Osteoblast (primary cell): Measurements from ENCODE around the gene PANK4. TPM values are rescaled to one million over a fixed set of nuclear protein-coding genes. Genes with fewer than 3 reads are reported as not detected.

ENCODE experiments used
- DNase-seq: peaks from one replicate; pipeline ENCODE4 v3.0.0; 2011; ENCODE audit warnings: low spot score, mixed read lengths; ENCODE audit not compliant: insufficient read length; ENCODE audit errors: missing footprints
- H2AFZ ChIP-seq: 2 replicates; pipeline ENCODE4 v1.6.0; 2011; ENCODE audit warnings: mild to moderate bottlenecking, low read length
- H3K27ac ChIP-seq: 2 replicates; pipeline ENCODE4 v1.5.1; 2011; ENCODE audit warnings: mild to moderate bottlenecking, low read depth, low read length, moderate library complexity
- H3K27me3 ChIP-seq: 2 replicates; pipeline ENCODE4 v1.6.0; 2012; ENCODE audit warnings: mild to moderate bottlenecking, control low read depth, inconsistent platforms, low read length, moderate library complexity; ENCODE audit not compliant: insufficient read depth
- H3K36me3 ChIP-seq: 2 replicates; pipeline ENCODE4 v1.5.1; 2011; ENCODE audit warnings: mild to moderate bottlenecking, low read length, control low read depth, moderate library complexity; ENCODE audit not compliant: insufficient read depth
- H3K4me1 ChIP-seq: 2 replicates; pipeline ENCODE4 v1.5.1; 2011; ENCODE audit warnings: mild to moderate bottlenecking, low read length, control low read depth, moderate library complexity; ENCODE audit not compliant: insufficient read depth
- H3K4me2 ChIP-seq: 2 replicates; pipeline ENCODE4 v1.6.0; 2011; ENCODE audit warnings: mild to moderate bottlenecking, low read length; ENCODE audit not compliant: insufficient read depth
- H3K4me3 ChIP-seq: fragments of 200-600 bp; sonication (generic); 3 replicates; pipeline ENCODE4 v1.5.1; 2012; ENCODE audit warnings: mild to moderate bottlenecking, low read length, inconsistent platforms; ENCODE audit not compliant: insufficient read depth
- H3K79me2 ChIP-seq: 2 replicates; pipeline ENCODE4 v1.6.0; 2012; ENCODE audit warnings: mild to moderate bottlenecking, low read length, control low read depth, inconsistent platforms; ENCODE audit not compliant: insufficient read depth
- H3K9me3 ChIP-seq: 2 replicates; pipeline ENCODE4 v1.5.1; 2011; ENCODE audit warnings: low read depth, low read length, control low read depth
- H4K20me1 ChIP-seq: 2 replicates; pipeline ENCODE4 v1.6.0; 2012; ENCODE audit warnings: mild to moderate bottlenecking, low read length, control low read depth; ENCODE audit not compliant: insufficient read depth
- total RNA-seq: library from RNA; depleted of rRNA; stranded (reverse); fragments of >200 nt; gene quantifications from 2 replicates; pipeline ENCODE4 v1.2.3, GENCODE V29; 2012
- TF ChIP-seq, protein P1 (sequence below): IDR thresholded peaks from 2 replicates; pipeline ENCODE4 v1.5.1; 2011; ENCODE audit warnings: mild to moderate bottlenecking, low read depth, low read length, moderate library complexity; ENCODE audit errors: extremely low read depth

PANK4 gene
- total RNA-seq, 1 donor = 15.2 TPM

DNA sequence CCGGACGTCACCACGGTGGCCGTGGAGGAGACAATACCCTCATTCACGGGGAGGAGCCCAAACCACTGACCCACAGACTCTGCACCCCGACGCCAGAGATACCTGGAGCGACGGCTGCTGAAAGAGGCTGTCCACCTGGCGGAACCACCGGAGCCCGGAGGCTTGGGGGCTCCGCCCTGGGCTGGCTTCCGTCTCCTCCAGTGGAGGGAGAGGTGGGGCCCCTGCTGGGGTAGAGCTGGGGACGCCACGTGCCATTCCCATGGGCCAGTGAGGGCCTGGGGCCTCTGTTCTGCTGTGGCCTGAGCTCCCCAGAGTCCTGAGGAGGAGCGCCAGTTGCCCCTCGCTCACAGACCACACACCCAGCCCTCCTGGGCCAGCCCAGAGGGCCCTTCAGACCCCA, 36.8 kb upstream of the PANK4 start:
- peaks cover 8% of the 10 kb centered on the region for H3K27me3 ChIP-seq
- H3K4me1 ChIP-seq = no peaks in the 10 kb centered on the region
- no peaks in the 10 kb centered on the region for H3K36me3 ChIP-seq
- H3K4me3 ChIP-seq = no peak overlapping the region
- no peak overlapping the region for H2AFZ ChIP-seq
- H3K27ac ChIP-seq = no peak overlapping the region
- peak; percentile 38 for DNase-seq
- no peak overlapping the region for H3K4me2 ChIP-seq
- H3K79me2 ChIP-seq = no peaks in the 10 kb centered on the region
- peaks cover 3% of the 10 kb centered on the region for H4K20me1 ChIP-seq
- TF ChIP-seq, protein P1, sequence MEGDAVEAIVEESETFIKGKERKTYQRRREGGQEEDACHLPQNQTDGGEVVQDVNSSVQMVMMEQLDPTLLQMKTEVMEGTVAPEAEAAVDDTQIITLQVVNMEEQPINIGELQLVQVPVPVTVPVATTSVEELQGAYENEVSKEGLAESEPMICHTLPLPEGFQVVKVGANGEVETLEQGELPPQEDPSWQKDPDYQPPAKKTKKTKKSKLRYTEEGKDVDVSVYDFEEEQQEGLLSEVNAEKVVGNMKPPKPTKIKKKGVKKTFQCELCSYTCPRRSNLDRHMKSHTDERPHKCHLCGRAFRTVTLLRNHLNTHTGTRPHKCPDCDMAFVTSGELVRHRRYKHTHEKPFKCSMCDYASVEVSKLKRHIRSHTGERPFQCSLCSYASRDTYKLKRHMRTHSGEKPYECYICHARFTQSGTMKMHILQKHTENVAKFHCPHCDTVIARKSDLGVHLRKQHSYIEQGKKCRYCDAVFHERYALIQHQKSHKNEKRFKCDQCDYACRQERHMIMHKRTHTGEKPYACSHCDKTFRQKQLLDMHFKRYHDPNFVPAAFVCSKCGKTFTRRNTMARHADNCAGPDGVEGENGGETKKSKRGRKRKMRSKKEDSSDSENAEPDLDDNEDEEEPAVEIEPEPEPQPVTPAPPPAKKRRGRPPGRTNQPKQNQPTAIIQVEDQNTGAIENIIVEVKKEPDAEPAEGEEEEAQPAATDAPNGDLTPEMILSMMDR = no peak
- H3K9me3 ChIP-seq = no peaks in the 10 kb centered on the region

DNA sequence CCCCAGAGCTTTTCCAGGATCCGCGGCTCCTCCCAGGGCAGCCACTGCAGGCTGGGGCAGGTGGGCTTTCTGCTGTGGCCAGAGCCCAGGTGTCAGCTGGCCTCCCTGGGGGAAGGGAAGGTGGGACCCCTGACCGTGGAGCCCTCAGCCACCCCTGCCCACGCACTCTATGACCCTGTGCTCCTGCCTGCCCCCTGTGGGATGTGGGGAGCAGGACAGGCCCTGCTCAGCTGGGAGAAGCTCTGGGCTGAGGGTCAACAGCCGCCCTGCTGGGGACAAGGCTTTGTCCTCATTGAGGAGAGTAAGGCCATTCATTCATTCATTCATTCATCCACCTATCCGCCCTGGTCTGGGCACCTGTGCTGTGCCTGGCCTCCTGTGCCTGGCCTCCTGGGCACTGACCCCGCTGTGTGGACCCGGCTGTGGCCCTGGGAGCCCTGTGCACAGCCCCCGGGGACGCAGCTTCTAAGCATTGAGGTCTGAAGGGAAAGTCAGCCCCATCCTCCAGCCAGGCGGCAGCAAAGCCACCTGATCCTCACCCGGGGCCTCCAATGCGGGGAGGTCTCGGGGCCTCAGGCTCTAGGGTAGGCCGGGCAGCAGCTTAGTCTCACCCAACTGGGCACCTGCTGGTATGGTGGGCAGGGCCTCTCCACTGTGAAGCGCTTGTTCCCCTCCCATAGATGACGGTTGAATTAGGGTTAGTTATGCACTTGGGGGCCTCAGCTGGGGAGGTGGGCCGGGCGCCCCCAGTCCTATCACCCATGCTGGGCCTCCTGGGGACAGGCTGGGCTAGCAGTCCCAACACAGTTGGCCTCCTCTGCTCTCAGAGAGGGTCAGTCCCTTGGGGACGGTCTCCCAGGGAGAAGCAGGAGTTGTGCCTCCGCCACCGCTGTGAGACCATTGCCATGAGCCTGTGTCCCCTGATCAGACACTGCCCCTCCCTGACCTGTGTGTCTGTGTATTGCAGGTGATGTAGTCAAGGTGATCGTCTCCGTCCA, 35.8 kb upstream of the PANK4 start:
- Histone ChIP-seq H4K20me1 (peaks cover 3% of the 10 kb centered on the region), H3K79me2 (no peaks in the 10 kb centered on the region), H3K4me3 (no peak overlapping the region), H3K36me3 (no peaks in the 10 kb centered on the region), H3K27ac (no peak overlapping the region), H3K27me3 (peaks cover 8% of the 10 kb centered on the region), H2AFZ (no peak overlapping the region), H3K4me1 (no peaks in the 10 kb centered on the region), H3K9me3 (no peaks in the 10 kb centered on the region), H3K4me2 (no peak overlapping the region)
- TF ChIP-seq, protein P1 = peak; percentile 39
- peak; percentile 85 for DNase-seq

DNA sequence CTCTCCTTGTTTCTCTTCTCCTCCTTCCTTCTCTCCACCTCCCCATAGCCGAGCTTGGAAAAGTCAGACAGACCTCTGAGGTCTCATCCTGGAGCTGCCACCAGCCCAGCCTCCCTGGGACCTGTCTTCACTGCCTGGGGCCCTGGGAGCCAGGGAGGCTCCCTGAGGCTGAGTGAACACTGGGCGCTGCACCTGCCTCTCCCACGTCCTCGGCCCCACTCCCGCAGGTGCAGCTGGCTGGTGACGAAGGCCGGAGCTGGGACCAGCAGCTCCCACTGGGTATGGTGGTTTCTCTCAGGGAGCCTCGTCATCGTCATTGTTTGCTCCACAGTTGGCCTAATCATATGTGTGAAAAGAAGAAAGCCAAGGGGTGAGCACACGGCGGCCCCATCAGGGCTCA, 35.0 kb upstream of the PANK4 start:
- Histone ChIP-seq H3K27ac (no peak overlapping the region), H3K36me3 (no peaks in the 10 kb centered on the region), H3K27me3 (peaks cover 8% of the 10 kb centered on the region), H2AFZ (no peak overlapping the region), H3K4me2 (no peak overlapping the region), H4K20me1 (peaks cover 3% of the 10 kb centered on the region), H3K79me2 (peaks cover 3% of the 10 kb centered on the region), H3K4me3 (no peak overlapping the region), H3K4me1 (no peaks in the 10 kb centered on the region), H3K9me3 (no peaks in the 10 kb centered on the region)
- DNase-seq = peak; percentile 77
- TF ChIP-seq, protein P1 = no peak
